GM18505 (cell line): ENCODE data around the gene RAPGEF2.

Experiments used
- ATAC-seq: cut with Tn5 transposase; IDR thresholded peaks from one replicate; pipeline ENCODE4 v1.9.1; 2021; ENCODE audit not compliant: unreplicated experiment
- POLR2A ChIP-seq: IDR thresholded peaks from 4 replicates; pipeline ENCODE4 v1.6.1; 2011; ENCODE audit warnings: borderline replicate concordance; ENCODE audit not compliant: insufficient read depth, insufficient read length; ENCODE audit errors: extremely low read depth

Gene RAPGEF2

DNA sequence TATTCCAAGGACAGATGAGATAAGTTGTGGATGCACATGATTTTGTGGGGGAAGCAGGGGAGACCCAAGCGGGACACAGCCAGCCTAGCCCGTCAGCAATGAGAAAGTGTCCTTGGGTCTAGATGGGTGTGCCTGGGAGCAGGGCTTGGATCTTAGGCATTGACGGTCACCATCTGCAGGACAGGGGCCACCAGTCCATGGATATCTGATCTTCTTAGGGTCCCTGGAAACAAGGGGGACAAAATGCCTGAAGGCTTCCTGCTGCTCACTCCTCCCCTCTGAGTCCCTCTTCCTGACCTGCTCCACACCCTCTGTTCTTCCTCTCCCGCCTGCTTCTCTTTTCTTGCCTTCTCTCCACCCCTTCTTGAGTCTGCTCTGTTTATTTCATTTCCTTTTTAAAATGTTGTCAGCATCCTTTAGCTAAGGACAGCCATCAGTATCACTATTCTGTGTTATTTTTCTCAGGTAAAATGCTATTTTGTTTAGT is 298.4 kb downstream of the RAPGEF2 start:
- no peak for ATAC-seq
- TF ChIP-seq POLR2A, result no peak

GRCh38 chr4:159401791-159402380 is 299.0 kb downstream of the RAPGEF2 start:
- no peak for ATAC-seq
- TF ChIP-seq POLR2A, result no peak
